GM13976 (cell line): Measurements from ENCODE around the gene AMPD3.

ENCODE experiments used
- DNase-seq: peaks from one replicate; pipeline ENCODE4 v3.0.0; 2012; ENCODE audit warnings: low spot score
- in situ Hi-C: fragments of 300-500 bp; cut with MboI; formaldehyde crosslinking; loops from one replicate; pipeline ENCODE4 v1.12.0; 2022; ENCODE audit warnings: low sequenced_read_pairs, mixed read lengths, inconsistent platforms; ENCODE audit not compliant: unreplicated experiment
- TF ChIP-seq, protein P1 (sequence below): IDR thresholded peaks from 2 replicates; pipeline ENCODE4 v1.5.1; 2012; ENCODE audit warnings: borderline replicate concordance, mild to moderate bottlenecking; ENCODE audit not compliant: insufficient read depth; ENCODE audit errors: extremely low read depth, missing control alignments, control extremely low read depth

Gene AMPD3

DNA sequence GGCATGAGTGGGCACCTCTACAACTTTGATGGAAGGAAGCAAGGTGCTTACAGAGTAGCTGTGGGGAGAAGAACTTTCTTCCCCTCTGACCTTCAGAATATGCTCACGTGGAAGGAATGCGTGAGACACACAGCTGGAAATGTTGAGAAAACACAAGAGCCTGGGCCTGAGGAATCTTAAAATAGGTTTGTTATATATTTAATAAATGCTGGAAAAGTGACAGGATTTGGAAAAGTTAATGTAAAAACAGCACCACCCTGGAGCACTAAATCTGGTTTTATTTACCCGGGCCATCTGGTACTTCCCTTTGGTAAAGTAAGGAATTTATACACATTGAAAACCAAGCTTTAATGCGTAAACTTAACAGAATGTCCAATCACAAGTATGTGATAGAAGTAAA is 14.0 kb upstream of the AMPD3 start:
- no peak for DNase-seq
- TF ChIP-seq, protein P1, sequence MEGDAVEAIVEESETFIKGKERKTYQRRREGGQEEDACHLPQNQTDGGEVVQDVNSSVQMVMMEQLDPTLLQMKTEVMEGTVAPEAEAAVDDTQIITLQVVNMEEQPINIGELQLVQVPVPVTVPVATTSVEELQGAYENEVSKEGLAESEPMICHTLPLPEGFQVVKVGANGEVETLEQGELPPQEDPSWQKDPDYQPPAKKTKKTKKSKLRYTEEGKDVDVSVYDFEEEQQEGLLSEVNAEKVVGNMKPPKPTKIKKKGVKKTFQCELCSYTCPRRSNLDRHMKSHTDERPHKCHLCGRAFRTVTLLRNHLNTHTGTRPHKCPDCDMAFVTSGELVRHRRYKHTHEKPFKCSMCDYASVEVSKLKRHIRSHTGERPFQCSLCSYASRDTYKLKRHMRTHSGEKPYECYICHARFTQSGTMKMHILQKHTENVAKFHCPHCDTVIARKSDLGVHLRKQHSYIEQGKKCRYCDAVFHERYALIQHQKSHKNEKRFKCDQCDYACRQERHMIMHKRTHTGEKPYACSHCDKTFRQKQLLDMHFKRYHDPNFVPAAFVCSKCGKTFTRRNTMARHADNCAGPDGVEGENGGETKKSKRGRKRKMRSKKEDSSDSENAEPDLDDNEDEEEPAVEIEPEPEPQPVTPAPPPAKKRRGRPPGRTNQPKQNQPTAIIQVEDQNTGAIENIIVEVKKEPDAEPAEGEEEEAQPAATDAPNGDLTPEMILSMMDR, result no peak
- in situ Hi-C loops, result no loop called here

DNA sequence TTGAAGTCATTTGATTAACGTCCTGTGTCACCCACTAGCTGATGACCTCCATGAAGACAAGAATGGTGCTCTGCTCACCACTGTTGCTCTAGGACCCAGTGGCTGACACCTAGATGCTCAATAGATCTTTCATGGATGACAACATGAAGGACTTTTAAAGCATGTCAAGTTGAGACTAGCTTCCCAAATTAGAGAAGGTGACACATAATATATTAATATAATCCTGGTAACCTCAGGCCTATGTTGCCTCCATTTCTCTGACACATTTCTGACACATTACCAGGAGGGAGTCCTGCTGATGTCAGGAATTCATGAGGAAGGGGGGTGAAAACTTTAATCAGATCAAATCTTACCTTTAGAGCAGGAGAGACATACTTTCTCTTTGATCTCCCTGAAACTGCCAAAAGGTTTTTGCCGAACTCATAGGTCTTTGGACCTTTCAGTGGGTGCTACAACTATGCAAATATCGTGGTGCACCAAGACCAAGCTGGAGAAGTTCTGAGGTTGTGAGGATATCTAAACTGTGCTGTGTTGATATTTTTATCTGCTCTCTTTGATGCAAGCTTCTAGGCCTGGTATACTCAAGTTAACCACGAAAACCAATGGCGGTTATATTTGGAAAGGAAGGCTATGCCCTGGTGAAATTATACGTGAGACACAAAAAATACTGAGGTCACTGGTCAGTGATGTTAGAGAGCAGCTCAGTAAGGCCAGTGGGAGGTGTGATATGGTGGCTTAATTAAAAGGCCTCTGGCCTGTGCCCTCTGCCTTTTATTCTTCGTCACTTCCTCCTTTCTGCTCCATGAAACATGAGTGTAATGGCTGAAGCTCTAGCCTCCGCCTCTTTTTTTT is 13.2 kb upstream of the AMPD3 start:
- DNase-seq, result peak; percentile 78

DNA sequence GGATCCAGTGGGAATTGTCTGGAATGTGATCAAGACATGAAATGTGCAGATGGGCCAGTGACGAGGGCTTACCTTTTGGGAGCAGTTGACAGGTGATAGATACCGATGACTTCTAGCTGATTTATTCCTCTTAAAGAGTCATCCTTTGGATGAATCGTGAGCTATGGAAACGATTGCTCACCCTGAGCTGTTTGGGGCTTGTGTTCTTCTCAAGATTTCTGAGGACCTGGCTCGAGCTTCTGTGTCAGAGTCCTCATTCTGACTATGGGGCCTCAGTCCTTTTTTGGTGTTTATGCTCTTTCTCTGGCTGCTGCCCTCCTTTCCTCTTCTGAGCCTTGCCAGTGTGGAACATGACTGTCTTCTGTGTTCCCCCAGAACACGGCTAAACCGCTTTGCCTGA is 11.9 kb upstream of the AMPD3 start:
- no peak for DNase-seq
- in situ Hi-C loops, result no loop called here

More for the DNA sequence above, 13.2 kb upstream of the AMPD3 start:
- in situ Hi-C loops, result no loop called here
- TF ChIP-seq, protein P1, result no peak

DNA sequence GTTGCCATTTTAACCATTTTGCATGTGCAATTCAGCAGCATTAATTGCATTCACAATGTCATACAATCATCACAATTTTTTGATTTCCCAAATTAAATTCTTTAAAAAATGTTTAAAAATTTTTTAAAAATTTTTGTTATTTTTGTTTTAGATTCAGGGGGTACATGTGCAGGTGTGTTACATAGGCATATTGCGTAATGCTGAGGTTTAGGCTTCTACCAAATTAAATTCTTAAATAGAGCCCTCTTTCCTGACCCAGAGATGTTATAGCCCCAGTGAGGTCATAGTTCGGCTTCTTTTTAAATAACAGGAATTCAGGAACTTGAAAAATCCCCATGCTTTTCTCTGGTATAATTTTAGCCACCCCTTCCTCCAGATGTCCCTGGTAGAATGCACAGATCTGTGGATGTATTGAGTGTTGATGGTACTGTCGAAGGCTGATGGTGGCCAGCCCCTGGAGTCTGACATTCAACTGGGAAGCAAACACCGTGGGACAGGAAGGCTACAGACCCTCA is 11.3 kb upstream of the AMPD3 start:
- DNase-seq, result no peak
- in situ Hi-C loops, result no loop called here
- TF ChIP-seq, protein P1, result no peak

More for the DNA sequence above, 11.9 kb upstream of the AMPD3 start:
- TF ChIP-seq, protein P1, result no peak

DNA sequence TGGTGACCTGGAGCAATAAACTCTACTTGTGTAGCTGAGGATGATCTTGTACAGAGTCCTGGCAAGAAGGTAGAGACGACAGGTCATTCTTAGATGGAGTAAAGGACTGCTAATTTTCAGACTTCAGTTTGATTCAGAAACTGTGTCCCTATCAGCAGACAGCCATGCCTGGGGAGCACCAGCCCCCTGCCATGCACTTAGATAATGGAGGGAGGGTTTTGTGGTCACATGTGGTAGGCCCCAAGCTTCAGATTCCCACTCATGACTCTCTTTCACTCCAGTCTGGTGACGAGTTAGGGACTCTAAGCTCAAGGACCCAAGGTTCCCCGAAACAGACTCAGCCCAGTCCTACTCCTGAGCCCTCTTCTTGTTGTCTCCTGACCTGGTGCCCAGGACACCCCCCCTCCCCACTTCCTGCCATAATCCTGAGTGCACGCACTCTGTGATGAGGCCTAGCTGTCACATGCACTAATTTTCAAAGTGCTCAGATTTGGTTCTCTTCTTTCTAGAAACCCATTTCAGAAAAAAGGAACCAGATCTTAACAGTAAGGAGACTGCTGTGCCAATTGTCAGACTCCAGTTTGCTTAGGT is 10.2 kb upstream of the AMPD3 start:
- no peak for DNase-seq
- in situ Hi-C loops, result no loop called here
- TF ChIP-seq, protein P1, result no peak

DNA sequence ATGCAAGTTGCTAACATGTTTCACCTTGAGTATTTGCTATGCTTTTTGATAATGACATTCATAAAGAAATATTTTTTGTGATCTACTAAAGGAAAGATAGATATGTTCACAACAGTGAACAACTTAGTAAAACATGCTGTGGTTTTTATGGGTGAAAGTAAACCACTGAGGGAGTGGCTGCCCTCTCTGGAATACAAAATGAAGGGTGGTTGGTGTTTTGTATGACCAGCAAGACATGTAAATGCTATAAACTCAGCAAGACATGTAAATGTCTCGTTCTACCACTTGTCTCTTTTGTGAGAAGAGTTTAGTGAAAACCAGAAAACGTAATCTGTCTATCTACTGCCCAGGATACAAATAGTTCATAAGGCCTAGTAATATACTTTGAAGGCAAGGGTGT is 7.6 kb upstream of the AMPD3 start:
- no peak for DNase-seq
- in situ Hi-C loops, result no loop called here
- TF ChIP-seq, protein P1, result no peak
